GM18870 (cell line): Measurements from ENCODE around the gene MAGEL2.

Experiments used
- ATAC-seq: cut with Tn5 transposase; IDR thresholded peaks from one replicate; pipeline ENCODE4 v1.9.1; 2021; ENCODE audit warnings: moderate library complexity; ENCODE audit not compliant: unreplicated experiment

Gene MAGEL2

DNA sequence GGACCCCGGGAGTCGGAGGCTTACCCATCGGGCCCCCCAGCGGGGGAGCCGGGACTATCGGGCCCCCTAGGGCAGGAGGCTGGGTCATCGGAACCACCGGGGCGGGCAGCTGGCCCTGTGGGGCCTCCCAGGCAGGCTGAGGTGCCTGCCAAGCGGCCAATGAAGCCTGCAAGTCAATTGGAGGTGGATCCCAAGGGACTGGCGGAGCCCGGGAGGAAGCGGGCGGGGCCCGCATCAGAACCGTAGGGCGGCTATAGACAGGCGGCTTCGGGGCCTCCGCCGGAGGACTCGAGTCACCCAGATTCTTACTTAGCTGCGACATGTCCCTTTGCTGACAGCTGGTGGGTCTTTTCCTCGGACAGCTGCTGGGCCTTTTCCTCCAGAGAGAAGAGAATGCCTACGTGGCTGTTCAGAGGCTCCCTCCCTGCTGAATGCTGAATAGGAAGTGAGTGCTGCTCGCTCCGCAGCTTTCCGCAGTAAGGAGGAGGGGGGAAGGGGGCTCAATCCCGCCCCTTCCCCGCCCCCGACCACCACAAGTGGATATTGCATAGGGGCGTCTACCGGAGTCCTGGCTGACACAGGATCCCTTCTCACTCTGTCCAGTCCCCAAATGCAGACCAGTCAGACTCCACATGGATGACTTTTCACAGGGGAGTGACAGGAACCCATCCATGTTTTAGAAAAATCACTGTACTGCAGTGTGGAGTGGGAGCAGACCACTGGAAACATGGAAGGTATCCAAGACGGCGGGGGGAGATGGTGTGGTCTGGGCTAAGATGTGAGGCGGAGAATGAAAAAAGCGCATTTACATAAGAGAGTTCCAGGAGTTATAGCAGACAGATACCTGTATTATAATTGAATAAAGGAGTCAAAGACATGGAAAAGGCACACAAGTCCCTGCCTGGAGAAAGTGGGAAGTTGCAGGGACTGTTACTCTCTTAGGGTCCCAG lies at the start of gene MAGEL2:
Gene MAGEL2, minus strand, starts transcription at position 447 of the 950 bp plus-strand sequence. Its CDS starts 125 bp downstream, at position 322.
- ATAC-seq: no peak

DNA sequence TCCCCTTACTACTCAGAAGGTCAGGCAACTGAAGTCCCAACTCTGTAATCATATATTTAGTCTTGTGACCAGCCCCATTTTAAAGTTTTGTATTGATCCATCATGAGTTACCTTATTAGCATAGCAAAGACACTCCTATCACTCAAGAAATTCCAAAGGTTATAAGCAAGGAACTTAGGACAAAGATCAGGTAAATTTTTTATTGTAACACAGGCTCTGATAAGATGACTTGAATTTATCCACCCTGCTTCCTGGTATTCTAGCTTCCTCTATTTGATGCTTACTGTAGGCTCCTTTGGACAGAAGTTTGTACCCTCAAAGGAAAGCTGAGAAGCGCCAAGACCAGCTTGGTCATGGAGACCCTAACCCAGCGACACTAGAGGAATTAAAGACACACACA lies 47.6 kb upstream of the MAGEL2 start:
- ATAC-seq: no peak

- no peak for ATAC-seq
These were observed 46.9 kb upstream of the MAGEL2 start for GRCh38 chr15:23694592-23694991.

DNA sequence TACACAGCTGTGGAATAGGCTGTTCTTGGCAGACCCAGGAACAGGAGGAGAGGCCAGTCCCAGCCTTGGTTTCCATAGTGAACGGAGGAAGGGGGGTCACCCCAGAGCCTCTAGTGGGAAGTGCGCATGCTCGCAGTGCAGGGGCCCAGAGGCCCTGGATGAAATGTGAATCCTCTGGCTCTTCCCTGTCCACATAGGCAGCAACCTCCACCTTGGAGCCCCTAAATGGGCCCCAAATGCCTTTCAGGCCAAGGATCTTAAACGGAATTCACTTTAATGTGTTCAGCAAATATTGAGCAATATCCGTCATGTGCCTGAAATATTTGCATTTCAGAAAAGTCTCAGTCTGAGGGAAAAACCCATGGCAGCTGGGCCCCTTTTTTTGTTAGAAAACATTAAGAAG lies 42.8 kb upstream of the MAGEL2 start:
- no peak for ATAC-seq

- no peak for ATAC-seq
These were observed 42.3 kb upstream of the MAGEL2 start for GRCh38 chr15:23690015-23690414.

DNA sequence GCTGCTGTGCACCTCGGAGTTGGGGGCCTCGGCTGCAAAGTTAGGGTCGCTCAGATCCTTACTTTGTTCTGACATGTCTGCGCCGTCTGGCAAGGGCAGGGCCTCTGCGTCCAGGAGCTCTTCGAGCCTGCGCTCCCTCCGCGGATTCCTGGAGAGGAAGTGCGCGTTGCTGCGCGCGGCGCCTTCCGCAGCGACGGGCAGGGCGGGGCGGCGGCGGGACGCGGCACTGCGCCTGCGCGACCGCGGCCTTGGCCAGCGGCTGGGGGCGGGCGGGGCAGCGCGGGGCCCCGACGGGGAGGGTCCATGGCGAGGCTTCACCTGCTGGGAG lies 39.4 kb upstream of the MAGEL2 start, which contains the start of gene NDN:
Gene NDN, minus strand, starts transcription at position 163 of the 328 bp plus-strand sequence. Its CDS starts 88 bp downstream, at position 75.
- ATAC-seq: no peak

DNA sequence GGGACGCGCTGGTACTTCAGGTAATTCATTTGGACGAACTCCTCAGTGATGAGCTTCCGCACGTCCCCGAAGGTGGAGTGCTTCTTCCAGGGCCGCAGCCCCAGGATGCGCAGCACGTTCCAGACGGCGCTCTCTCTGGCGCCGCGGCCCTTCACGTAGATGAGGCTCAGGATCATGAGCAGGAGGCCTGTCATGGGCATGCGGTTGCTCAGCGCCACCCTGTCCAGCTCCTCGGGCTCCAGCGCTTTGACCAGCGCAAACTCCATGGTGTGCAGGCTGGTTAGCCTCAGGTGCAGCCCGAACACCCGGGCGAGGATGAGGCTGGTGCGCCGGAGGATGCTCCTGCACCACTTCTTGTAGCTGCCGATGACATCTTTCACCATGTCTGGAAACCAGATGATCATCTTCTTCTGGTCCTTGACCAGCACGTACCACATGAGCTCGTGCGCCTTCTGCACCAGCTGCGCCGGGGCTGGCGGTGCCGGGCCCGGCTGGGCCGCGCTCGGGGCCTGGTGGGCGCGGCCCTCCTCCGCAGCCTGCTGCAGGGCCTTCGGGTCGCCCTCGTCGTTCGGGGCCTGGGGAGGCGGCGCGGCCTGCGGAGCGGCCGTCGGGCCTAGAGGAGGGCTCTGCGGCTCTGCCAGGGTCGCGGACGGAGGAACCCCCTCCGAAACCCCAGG lies 38.9 kb upstream of the MAGEL2 start:
- no peak for ATAC-seq

DNA sequence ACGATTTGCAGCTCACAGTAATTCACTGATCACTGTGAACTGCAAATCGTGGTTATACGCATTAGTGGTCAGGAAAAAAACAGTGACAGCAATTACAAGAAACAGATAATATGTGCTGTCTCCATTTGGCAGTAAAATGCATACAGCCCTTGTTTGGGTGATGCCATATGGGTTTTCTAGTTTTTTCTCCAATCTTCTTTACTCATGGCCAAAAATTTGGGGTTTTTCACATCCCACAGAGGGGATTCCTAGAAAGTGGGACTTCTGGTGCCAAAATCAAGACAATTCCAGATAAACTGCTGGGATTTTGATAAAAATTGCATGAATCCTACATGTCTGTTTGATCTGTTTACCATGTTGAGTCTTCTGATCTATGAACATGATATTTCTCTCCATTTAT lies 23.8 kb upstream of the MAGEL2 start:
- ATAC-seq: no peak

GRCh38 chr15:23670970-23671369 lies 23.3 kb upstream of the MAGEL2 start:
- ATAC-seq: no peak

DNA sequence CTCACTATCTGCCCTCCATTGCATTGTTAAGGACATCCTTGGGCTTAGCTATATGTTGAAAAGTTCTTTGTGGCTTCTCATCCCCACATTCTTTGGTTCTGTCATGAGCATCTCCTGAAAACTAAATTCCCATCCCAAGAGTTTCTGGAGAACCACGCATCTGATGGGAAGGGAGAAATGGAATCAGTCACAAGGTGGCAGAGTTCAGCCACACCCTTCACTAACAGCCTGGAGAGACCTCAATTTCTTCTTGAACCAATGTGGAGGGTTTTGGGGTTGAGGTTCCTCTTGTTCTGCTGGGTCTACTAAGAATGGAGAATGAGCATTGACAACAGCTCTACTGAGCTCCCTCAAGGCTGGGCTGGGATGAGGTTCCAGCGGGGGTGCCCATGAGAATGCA lies 15.6 kb upstream of the MAGEL2 start:
- ATAC-seq: no peak

GRCh38 chr15:23648920-23649515 lies 1.4 kb upstream of the MAGEL2 start:
- no peak for ATAC-seq

DNA sequence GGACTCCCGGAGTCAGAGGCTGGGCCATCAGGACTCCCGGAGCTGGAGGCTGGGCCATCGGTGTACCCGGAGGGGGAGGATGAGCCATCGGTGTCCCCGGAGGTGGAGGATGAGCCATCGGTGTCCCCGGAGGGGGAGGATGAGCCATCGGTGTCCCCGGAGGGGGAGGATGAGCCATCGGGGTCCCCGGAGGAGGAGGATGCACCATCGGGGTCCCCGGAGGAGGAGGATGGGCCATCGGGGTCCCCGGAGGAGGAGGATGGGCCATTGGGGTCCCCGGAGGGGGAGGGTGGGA lies 719 bp downstream of the MAGEL2 start:
- ATAC-seq: no peak

DNA sequence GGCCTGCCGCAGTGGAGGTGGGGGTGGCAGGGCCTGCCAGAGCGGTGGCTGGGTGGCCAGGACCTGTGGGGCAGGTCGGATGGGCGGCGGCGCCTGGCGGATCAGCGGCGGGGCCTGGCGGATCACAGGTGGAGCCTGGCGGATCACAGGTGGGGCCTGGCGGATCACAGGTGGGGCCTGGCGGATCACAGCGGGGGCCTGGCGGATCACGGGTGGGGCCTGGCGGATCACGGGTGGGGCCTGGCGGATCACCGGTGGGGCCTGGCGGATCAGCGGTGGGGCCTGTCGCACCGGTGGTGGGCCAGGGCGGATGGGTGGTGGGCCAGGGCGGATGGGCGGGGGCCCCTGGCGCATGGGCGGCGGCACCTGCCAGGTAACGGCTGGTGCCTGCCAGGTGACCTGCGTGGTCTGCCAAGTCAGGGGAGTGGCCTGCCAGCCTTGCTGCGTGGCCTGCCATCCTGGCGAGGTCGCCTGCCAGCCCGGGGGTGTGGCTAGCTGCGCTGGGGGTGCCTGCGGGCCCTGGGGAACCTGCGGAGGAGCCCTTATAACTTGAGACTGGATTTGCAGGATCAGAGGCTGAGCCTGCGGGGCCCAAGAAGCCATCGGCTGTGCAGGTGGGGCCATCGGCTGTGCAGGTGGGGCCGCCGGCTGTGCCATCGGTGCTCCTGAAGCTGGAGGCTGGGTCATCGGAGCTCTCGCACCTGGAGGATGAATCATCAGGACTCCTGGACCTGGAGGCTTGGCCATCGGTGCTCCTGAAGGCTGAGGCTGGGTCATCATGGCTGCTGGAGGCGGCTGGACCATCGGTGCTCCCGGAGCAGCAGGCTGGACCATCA lies 1.3 kb downstream of the MAGEL2 start:
- no peak for ATAC-seq

DNA sequence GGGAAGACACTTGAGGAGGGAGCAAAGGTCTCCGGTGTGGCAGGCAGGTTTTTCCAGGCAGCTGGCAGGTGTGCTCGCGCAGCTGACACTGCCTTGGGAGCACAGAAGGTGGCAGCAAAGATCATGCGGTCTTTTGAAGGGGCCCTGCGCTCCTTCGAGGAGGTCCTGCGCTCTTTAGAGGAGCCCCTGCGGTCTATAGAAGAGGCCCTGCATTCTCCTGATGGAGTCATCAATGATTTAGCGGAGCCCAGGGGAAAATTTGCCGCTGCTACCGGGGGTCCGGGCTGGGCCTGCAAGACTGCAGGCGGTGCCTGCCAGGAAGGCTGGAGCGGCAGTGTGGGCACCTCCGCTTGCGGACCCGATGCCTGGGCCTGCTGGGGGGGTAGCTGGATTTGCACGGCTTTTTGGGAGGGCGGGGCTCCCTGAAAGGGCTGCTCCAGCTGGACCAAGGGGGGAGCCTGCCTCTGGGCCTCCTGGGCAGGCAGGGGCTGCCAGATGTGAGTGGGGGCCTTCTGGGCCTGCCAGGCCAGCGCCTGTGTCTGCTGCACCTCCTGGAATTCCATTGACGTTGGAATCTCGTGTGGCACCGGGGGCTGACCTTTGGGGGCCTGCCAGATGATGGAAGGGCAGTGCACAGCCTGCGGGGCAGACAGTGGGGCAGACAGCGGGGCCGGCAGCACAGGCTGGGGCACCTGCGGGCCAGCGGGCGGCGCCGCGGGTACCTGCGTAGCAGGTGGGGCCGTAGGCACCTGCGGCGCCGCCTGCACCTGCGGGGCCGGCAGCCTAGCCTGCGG lies 2.1 kb downstream of the MAGEL2 start:
- ATAC-seq: no peak

DNA sequence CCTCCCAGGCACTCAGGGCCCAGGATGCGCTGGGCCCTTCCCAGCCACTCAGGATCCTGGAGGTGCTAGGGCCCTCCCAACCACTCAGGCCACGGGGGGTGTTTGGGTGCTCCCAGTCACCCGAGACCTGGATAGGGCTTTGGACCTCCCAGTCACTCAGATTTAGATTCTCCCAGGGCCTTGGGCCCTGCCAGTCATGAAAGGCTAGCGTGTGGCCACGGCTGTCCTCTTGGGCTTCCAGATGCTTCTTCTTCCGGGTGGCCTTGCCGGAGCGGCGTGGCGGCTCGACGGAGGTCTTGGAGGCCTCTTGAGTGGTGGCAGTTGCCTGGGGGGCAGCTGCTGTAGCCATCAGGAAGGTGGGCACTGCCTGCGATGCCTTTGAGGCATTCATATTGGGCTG lies 2.8 kb downstream of the MAGEL2 start:
- no peak for ATAC-seq

GRCh38 chr15:23642413-23643044 lies 5.1 kb downstream of the MAGEL2 start:
- ATAC-seq: no peak

- no peak for ATAC-seq
These were observed 13.5 kb downstream of the MAGEL2 start for GRCh38 chr15:23634181-23634580.

DNA sequence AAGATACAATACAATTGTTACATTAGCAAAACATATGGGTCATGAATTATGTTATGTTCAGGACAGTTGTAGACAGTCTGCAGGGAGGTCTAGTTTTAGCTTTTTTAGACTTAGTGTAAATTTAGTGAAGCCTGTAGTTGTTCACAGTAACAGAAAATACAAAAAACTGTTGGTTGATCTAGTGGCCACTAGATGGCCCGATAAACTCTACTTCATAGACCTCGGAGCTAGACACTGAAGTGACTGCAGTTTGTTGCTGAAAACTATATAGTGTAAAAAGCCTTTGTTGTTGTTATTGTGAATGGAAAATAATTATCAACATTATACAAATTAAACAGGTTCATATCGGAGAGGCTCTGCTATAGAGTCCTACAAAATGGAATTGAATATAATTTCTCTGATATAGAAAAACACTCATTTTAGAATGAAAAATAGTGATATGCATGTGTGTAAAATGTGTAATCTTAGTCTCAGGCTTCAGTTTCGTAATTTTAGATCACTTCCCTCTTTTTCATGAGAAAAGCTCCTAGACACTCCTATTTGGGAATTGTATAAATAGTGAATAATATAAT lies 18.3 kb downstream of the MAGEL2 start:
- no peak for ATAC-seq

DNA sequence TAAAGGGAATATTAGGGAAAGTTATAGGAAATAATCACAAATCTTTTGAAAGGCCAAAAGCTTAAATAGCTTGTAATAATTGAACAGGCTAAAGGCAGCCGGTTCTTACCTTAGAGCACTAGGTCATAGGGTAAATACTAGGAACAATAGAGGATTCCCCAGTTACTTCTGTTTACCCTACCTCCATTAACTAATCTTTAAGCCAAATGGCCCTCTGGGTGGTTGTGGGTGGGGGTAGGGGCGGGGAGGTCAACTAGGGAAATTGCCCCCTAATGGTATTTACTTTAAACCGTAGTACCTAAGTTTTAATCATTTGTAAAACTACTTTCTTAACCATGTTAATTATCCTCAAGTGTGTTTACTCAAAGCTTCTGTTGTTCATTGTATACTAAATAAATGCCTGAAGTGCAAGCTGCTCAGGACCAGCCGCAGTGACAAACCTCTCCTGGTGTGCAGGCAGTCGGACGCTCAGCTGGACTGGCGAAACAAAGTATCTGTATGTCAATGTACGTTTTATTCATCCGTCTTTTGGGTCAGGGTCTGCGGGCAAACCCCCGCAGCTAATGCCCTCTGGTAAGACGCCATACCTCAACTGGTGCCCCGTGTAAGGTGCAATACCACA lies 18.9 kb downstream of the MAGEL2 start:
- no peak for ATAC-seq
